ENCODE results near the gene ELFN2. TPM values are rescaled to one million over a fixed set of nuclear protein-coding genes. Genes with fewer than 3 reads are reported as not detected.

The ELFN2 gene
- total RNA-seq, 1 donor from 2014 or later = 0.97 TPM

DNA sequence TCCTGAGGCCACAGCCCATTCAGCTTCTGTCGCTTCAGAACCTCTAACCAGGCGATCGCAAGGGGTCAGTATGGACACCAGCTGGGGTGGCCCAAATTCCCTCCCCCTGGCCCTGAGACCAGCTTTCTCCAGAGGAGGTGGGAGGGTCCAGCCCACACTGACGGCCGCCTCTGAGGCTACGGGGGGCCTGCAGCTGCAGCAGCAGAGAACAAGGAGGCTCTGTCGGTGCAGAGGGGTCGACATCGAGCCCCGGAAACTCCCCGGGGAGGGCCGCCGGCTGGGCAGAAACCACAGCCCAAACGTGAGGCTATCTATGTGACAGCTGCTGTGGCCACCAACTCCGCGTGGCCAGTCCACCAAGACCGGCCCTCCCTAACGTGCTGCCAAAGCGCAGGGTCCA is 40.8 kb downstream of the ELFN2 start:
- H3K4me3 Mint-ChIP-seq (ENCODE audit: unreplicated experiment) = no peak overlapping the region
- no peaks in the 10 kb centered on the region for H3K9me3 Mint-ChIP-seq (ENCODE audit: unreplicated experiment)
- no peaks in the 10 kb centered on the region for H3K36me3 Mint-ChIP-seq (ENCODE audit: unreplicated experiment)
- no peak for DNase-seq (ENCODE audit: extremely low spot score, unreplicated experiment)
- TF ChIP-seq, protein P1, sequence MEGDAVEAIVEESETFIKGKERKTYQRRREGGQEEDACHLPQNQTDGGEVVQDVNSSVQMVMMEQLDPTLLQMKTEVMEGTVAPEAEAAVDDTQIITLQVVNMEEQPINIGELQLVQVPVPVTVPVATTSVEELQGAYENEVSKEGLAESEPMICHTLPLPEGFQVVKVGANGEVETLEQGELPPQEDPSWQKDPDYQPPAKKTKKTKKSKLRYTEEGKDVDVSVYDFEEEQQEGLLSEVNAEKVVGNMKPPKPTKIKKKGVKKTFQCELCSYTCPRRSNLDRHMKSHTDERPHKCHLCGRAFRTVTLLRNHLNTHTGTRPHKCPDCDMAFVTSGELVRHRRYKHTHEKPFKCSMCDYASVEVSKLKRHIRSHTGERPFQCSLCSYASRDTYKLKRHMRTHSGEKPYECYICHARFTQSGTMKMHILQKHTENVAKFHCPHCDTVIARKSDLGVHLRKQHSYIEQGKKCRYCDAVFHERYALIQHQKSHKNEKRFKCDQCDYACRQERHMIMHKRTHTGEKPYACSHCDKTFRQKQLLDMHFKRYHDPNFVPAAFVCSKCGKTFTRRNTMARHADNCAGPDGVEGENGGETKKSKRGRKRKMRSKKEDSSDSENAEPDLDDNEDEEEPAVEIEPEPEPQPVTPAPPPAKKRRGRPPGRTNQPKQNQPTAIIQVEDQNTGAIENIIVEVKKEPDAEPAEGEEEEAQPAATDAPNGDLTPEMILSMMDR (IDR thresholded peaks at IDR 0.05) = no peak
- no peak overlapping the region for H3K27ac Mint-ChIP-seq (ENCODE audit: unreplicated experiment)
- peaks cover 7% of the 10 kb centered on the region for H3K4me1 Mint-ChIP-seq (ENCODE audit: unreplicated experiment)
- peaks cover 20% of the 10 kb centered on the region for H3K27me3 Mint-ChIP-seq (ENCODE audit: unreplicated experiment)

DNA sequence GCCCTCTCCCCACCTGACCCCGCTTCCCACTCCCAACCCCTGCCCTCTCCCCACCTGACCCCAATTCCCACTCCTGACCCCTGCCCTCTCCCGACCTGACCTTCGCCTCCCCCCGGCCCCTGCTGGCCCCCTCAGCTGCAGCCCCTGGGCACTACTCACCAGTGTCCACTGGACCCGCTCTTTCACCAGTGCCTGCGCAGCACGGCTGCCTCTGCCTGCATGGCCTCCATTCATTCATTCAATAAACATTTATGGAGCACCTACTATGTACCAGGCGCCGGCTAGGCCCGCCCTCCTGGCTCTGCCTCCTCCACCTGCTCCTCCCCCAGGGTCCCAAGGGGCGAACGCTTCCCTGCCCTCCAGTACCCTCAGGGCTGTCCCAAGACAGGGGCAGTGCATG is 42.6 kb downstream of the ELFN2 start:
- Mint-ChIP-seq H3K4me1 (ENCODE audit: unreplicated experiment) (peaks cover 9% of the 10 kb centered on the region), H3K4me3 (ENCODE audit: unreplicated experiment) (no peak overlapping the region), H3K36me3 (ENCODE audit: unreplicated experiment) (no peaks in the 10 kb centered on the region), H3K27ac (ENCODE audit: unreplicated experiment) (no peak overlapping the region), H3K27me3 (ENCODE audit: unreplicated experiment) (peaks cover 30% of the 10 kb centered on the region), H3K9me3 (ENCODE audit: unreplicated experiment) (no peaks in the 10 kb centered on the region)
- TF ChIP-seq, protein P1 (IDR thresholded peaks at IDR 0.05) = no peak
- no peak for DNase-seq (ENCODE audit: extremely low spot score, unreplicated experiment)

DNA sequence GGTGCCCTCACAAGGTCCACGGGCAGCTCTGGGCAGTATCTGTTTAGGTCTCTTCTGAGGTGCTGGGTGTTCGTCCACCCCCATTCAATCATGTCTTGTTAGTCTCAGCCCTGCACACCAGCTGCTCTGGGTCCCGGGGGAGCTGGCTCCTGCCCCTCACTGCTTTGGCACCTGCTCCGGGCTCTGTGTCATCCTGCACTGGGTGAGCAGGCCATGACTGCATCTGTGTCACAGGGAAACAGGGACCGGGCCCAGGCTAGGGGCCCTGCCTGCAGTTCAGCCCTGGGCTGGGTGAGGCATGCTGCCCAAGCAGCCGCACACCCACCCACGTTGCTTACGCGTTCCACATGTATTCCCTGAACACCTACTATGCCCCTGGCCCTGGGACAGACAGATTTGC is 43.9 kb downstream of the ELFN2 start:
- Mint-ChIP-seq H3K4me3 (ENCODE audit: unreplicated experiment) (no peak overlapping the region), H3K9me3 (ENCODE audit: unreplicated experiment) (no peaks in the 10 kb centered on the region), H3K4me1 (ENCODE audit: unreplicated experiment) (peaks cover 9% of the 10 kb centered on the region), H3K27ac (ENCODE audit: unreplicated experiment) (no peak overlapping the region), H3K27me3 (ENCODE audit: unreplicated experiment) (peaks cover 37% of the 10 kb centered on the region), H3K36me3 (ENCODE audit: unreplicated experiment) (no peaks in the 10 kb centered on the region)
- DNase-seq (ENCODE audit: extremely low spot score, unreplicated experiment) = no peak
- TF ChIP-seq, protein P1 (IDR thresholded peaks at IDR 0.05) = no peak

DNA sequence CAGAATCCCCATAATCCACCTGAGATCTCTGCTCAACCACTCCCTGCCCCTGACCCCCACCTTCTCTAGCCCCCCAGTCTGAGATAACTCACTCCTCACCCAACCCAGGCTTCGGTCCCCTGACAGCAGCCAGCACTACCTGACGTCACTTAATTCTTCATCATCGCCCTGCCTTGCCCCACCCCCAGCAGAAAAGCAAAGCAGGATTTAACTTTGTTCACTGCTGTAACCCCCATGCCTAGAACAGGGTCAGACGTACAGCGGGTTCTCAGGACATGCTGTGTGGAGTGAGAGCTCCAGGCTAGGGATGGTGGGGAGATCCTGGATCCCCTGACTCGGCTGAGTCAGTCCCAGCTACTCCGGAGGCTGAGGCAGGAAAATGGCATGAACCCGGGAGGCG is 45.8 kb downstream of the ELFN2 start:
- H3K9me3 Mint-ChIP-seq (ENCODE audit: unreplicated experiment) = no peaks in the 10 kb centered on the region
- no peak overlapping the region for H3K27ac Mint-ChIP-seq (ENCODE audit: unreplicated experiment)
- TF ChIP-seq, protein P1 (IDR thresholded peaks at IDR 0.05) = no peak
- peaks cover 32% of the 10 kb centered on the region for H3K27me3 Mint-ChIP-seq (ENCODE audit: unreplicated experiment)
- peaks cover 3% of the 10 kb centered on the region for H3K4me1 Mint-ChIP-seq (ENCODE audit: unreplicated experiment)
- DNase-seq (ENCODE audit: extremely low spot score, unreplicated experiment) = no peak
- H3K36me3 Mint-ChIP-seq (ENCODE audit: unreplicated experiment) = no peaks in the 10 kb centered on the region
- H3K4me3 Mint-ChIP-seq (ENCODE audit: unreplicated experiment) = no peak overlapping the region

DNA sequence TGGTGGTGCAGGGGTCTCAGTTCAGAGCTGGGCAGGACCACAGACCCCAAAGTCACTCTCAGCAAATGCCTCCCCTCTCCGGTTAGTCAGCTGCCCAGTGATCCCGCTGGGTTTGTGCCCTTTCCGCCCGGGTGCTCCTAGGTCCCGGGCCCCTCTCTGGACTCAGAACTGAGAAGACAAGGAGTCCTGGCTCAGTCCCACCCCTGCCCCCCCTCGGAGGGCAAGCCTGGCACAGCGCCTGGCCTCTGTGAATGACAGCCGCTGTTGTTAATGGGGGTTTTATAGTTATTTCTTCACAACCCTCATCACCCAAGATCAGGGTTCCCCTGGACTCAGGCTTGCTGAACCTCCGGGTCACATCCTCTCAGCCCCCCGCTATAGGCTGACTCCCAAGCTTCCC is 47.6 kb downstream of the ELFN2 start:
- Mint-ChIP-seq H3K9me3 (ENCODE audit: unreplicated experiment) (no peaks in the 10 kb centered on the region), H3K27me3 (ENCODE audit: unreplicated experiment) (peaks cover 30% of the 10 kb centered on the region)
- TF ChIP-seq, protein P1 (IDR thresholded peaks at IDR 0.05) = no peak

More for the DNA sequence above, 47.6 kb downstream of the ELFN2 start:
- Mint-ChIP-seq H3K36me3 (ENCODE audit: unreplicated experiment) (no peaks in the 10 kb centered on the region), H3K4me1 (ENCODE audit: unreplicated experiment) (peaks cover 3% of the 10 kb centered on the region), H3K27ac (ENCODE audit: unreplicated experiment) (no peak overlapping the region), H3K4me3 (ENCODE audit: unreplicated experiment) (no peak overlapping the region)
- DNase-seq (ENCODE audit: extremely low spot score, unreplicated experiment) = no peak

Measured in osteocyte (in vitro differentiated cells).